IMR-90 (cell line): ENCODE measurements around the gene CTDP1. TPM values are rescaled to one million over a fixed set of nuclear protein-coding genes. Genes with fewer than 3 reads are reported as not detected.

Experiments used
- ATAC-seq: fragments of 200-7000 bp; cut with Tn5 transposase; 2 replicates; pipeline ENCODE4 v1.9.1; 2020; ENCODE audit warnings: low read depth, mild to moderate bottlenecking, moderate library complexity
- BruUV-seq: library from RNA; stranded (reverse); fragments of 400-500 nt; replicated peaks from 2 replicates; lab custom pipeline; 2021; lab: Mats Ljungman, UMichigan
- CTCF ChIA-PET: fragments of 300-600 bp; formaldehyde crosslinking; extraction: SDS; loops from one replicate; lab custom pipeline; 2021; ENCODE audit warnings: antibody characterized with exemption; lab: Yijun Ruan, JAX
- POLR2A ChIA-PET: fragments of 300-600 bp; sonication (Branson Sonifier 250); formaldehyde crosslinking; loops from one replicate; lab custom pipeline; 2022; ENCODE audit warnings: antibody characterized with exemption; ENCODE audit not compliant: unreplicated experiment; lab: Charles Lee
- DNase-seq: peaks from one replicate; pipeline ENCODE4 v3.0.0; 2013
- H2AFZ ChIP-seq: replicated peaks from 2 replicates; pipeline ENCODE3; 2013; ENCODE audit warnings: low read length, mild to moderate bottlenecking; ENCODE audit not compliant: poor library complexity
- H2AK5ac ChIP-seq: 2 replicates; pipeline ENCODE4 v1.6.1; 2013; ENCODE audit warnings: low read depth, low read length, inconsistent platforms
- H2AK9ac ChIP-seq: replicated peaks from 2 replicates; pipeline ENCODE3; 2013; ENCODE audit warnings: mild to moderate bottlenecking, low read depth, low read length, moderate library complexity; ENCODE audit not compliant: poor library complexity
- H2BK120ac ChIP-seq: 2 replicates; pipeline ENCODE4 v1.6.1; 2013; ENCODE audit warnings: low read depth, low read length, inconsistent platforms
- H2BK15ac ChIP-seq: 3 replicates; pipeline ENCODE4 v1.6.1; 2013; ENCODE audit warnings: low read depth, low read length, inconsistent platforms
- H2BK20ac ChIP-seq: 2 replicates; pipeline ENCODE4 v1.6.1; 2013; ENCODE audit warnings: low read depth, mild to moderate bottlenecking, inconsistent platforms, low read length, moderate library complexity
- H2BK5ac ChIP-seq: 2 replicates; pipeline ENCODE4 v1.6.1; 2013; ENCODE audit warnings: mild to moderate bottlenecking, low read depth, low read length, inconsistent platforms; ENCODE audit not compliant: poor library complexity, severe bottlenecking
- H3K14ac ChIP-seq: replicated peaks from 2 replicates; pipeline ENCODE4 v1.6.1; 2013; ENCODE audit warnings: low read depth, low read length, inconsistent platforms
- H3K18ac ChIP-seq: 2 replicates; pipeline ENCODE4 v1.6.1; 2013; ENCODE audit warnings: low read depth, low read length, control low read depth
- H3K23ac ChIP-seq: 2 replicates; pipeline ENCODE4 v1.6.1; 2013; ENCODE audit warnings: low read depth, low read length, inconsistent platforms
- H3K27ac ChIP-seq: 2 replicates; pipeline ENCODE4 v1.5.1; 2013; ENCODE audit warnings: mild to moderate bottlenecking, control low read depth, low read length; ENCODE audit not compliant: insufficient read depth
- H3K27me3 ChIP-seq: 2 replicates; pipeline ENCODE4 v1.6.1; 2013; ENCODE audit warnings: low read length; ENCODE audit not compliant: control insufficient read depth, insufficient read depth
- H3K36me3 ChIP-seq: 2 replicates; pipeline ENCODE4 v1.6.1; 2013; ENCODE audit warnings: low read length, mixed read lengths; ENCODE audit not compliant: control insufficient read depth, insufficient read depth
- H3K4ac ChIP-seq: 2 replicates; pipeline ENCODE4 v1.6.1; 2013; ENCODE audit warnings: low read depth, low read length, inconsistent platforms
- H3K4me1 ChIP-seq: 2 replicates; pipeline ENCODE4 v1.6.1; 2013; ENCODE audit warnings: low read length, mixed read lengths; ENCODE audit not compliant: control insufficient read depth, insufficient read depth
- H3K4me2 ChIP-seq: 2 replicates; pipeline ENCODE4 v1.6.1; 2013; ENCODE audit warnings: low read depth, mild to moderate bottlenecking, control low read depth, low read length, moderate library complexity
- H3K4me3 ChIP-seq: 2 replicates; pipeline ENCODE4 v1.5.1; 2013; ENCODE audit warnings: low read depth, mild to moderate bottlenecking, control low read depth, low read length, moderate library complexity; ENCODE audit not compliant: insufficient read depth
- H3K56ac ChIP-seq: 2 replicates; pipeline ENCODE4 v1.6.1; 2013; ENCODE audit warnings: low read length, inconsistent platforms; ENCODE audit not compliant: insufficient read depth; ENCODE audit errors: extremely low read depth
- H3K79me1 ChIP-seq, 2 experiments: 2 replicates each; pipeline ENCODE4 v1.6.1; 2013; ENCODE audit warnings: low read length in 2 of 2, inconsistent platforms in 1 of 2, low read depth in 1 of 2
- H3K9ac ChIP-seq: 2 replicates; pipeline ENCODE4 v1.6.1; 2013; ENCODE audit warnings: low read depth, low read length, control low read depth
- H3K9me1 ChIP-seq: 2 replicates; pipeline ENCODE4 v1.6.1; 2013; ENCODE audit warnings: low read length, inconsistent platforms; ENCODE audit not compliant: insufficient read depth
- H3K9me3 ChIP-seq: 2 replicates; pipeline ENCODE4 v1.6.1; 2013; ENCODE audit warnings: low read length; ENCODE audit not compliant: control insufficient read depth, insufficient read depth
- H4K20me1 ChIP-seq: 2 replicates; pipeline ENCODE4 v1.6.1; 2013; ENCODE audit warnings: low read length, inconsistent platforms; ENCODE audit not compliant: insufficient read depth
- H4K5ac ChIP-seq: 2 replicates; pipeline ENCODE4 v1.6.1; 2013; ENCODE audit warnings: mild to moderate bottlenecking, low read depth, low read length, control low read depth
- H4K8ac ChIP-seq, 2 experiments: 2 replicates each; pipeline ENCODE4 v1.6.1; 2013; ENCODE audit warnings: low read depth in 2 of 2, low read length in 2 of 2, control low read depth in 1 of 2, inconsistent platforms in 1 of 2
- H4K91ac ChIP-seq: 2 replicates; pipeline ENCODE4 v1.6.1; 2013; ENCODE audit warnings: low read depth, low read length, inconsistent platforms; ENCODE audit not compliant: insufficient read depth
- FOS ChIP-seq: fragments of 150-350 bp; IDR thresholded peaks from 2 replicates; pipeline ENCODE4 v1.6.1; 2016; ENCODE audit warnings: low read depth, low read length
- MAFK ChIP-seq: IDR thresholded peaks from 2 replicates; pipeline ENCODE4 v1.6.1; 2012; ENCODE audit warnings: low read depth, low read length, improper control_type of control experiment
- MAZ ChIP-seq: IDR thresholded peaks from 2 replicates; pipeline ENCODE4 v1.6.1; 2012; ENCODE audit warnings: low read depth, mild to moderate bottlenecking, low read length, improper control_type of control experiment, moderate library complexity, borderline replicate concordance
- MXI1 ChIP-seq: IDR thresholded peaks from 2 replicates; pipeline ENCODE4 v1.6.1; 2012; ENCODE audit warnings: low read depth, mild to moderate bottlenecking, low read length, moderate library complexity, borderline replicate concordance
- NFE2L2 ChIP-seq: fragments of 150-350 bp; IDR thresholded peaks from 2 replicates; pipeline ENCODE4 v1.6.1; 2016; ENCODE audit warnings: low read depth, mild to moderate bottlenecking, low read length
- RAD21 ChIP-seq: IDR thresholded peaks from 2 replicates; pipeline ENCODE4 v1.6.1; 2012; ENCODE audit warnings: low read length, improper control_type of control experiment
- RFX5 ChIP-seq: IDR thresholded peaks from 2 replicates; pipeline ENCODE4 v1.8.0; 2012; ENCODE audit warnings: low read depth, mild to moderate bottlenecking, low read length, moderate library complexity
- WGBS, 2 experiments: methylation state at CpG; one replicate each; pipeline versions ENCODE4 v1.1.5 to v1.1.7; 2013; ENCODE audit warnings: missing lambda C conversion rate in 2 of 2; ENCODE audit not compliant: insufficient read length in 1 of 2; ENCODE audit errors: extremely low coverage in 2 of 2; 5-methylcytosine and 5-hydroxymethylcytosine counted together
- dilution Hi-C: fragments of 300-500 bp; cut with HindIII; formaldehyde crosslinking; loops from one replicate; pipeline ENCODE4 v1.14.3; 2018; ENCODE audit warnings: low sequenced_read_pairs; ENCODE audit not compliant: unreplicated experiment
- in situ Hi-C: fragments of 300-500 bp; cut with MboI; formaldehyde crosslinking; loops from 3 replicates; pipeline ENCODE4 v1.14.3; 2019; ENCODE audit warnings: low sequenced_read_pairs, inconsistent platforms, mixed read lengths
- intact Hi-C: fragments of 100-400 bp; cut with micrococcal nuclease; formaldehyde crosslinking; loops from 2 replicates; pipeline ENCODE4 v1.10.0; 2022
- polyA plus RNA-seq, 3 experiments: library from polyadenylated mRNA; depleted of rRNA; stranded (reverse); fragments of >200 nt; gene quantifications; 2 replicates each; pipeline ENCODE4 v1.2.3, GENCODE V29; 2012; ENCODE audit warnings: low replicate concordance in 1 of 3
- total RNA-seq: library from RNA; depleted of rRNA; stranded (reverse); fragments of >200 nt; gene quantifications from 2 replicates; pipeline ENCODE4 v1.2.3, GENCODE V29; 2012
- TF ChIP-seq, protein P1 (sequence below): conservative IDR thresholded peaks from 2 replicates; pipeline ENCODE4 v1.5.1; 2012; ENCODE audit warnings: mild to moderate bottlenecking, low read depth, low read length, improper control_type of control experiment
- TF ChIP-seq, protein P2 (sequence below): fragments of 150-350 bp; IDR thresholded peaks from 2 replicates; pipeline ENCODE4 v1.6.1; 2017; ENCODE audit warnings: mild to moderate bottlenecking, antibody characterized with exemption, low read length, low read depth

CTDP1 gene
- total and polyA plus RNA-seq, 2 of the 4 experiments (the other 2 are of a cell fraction), result 13.4 to 17.6 TPM

DNA sequence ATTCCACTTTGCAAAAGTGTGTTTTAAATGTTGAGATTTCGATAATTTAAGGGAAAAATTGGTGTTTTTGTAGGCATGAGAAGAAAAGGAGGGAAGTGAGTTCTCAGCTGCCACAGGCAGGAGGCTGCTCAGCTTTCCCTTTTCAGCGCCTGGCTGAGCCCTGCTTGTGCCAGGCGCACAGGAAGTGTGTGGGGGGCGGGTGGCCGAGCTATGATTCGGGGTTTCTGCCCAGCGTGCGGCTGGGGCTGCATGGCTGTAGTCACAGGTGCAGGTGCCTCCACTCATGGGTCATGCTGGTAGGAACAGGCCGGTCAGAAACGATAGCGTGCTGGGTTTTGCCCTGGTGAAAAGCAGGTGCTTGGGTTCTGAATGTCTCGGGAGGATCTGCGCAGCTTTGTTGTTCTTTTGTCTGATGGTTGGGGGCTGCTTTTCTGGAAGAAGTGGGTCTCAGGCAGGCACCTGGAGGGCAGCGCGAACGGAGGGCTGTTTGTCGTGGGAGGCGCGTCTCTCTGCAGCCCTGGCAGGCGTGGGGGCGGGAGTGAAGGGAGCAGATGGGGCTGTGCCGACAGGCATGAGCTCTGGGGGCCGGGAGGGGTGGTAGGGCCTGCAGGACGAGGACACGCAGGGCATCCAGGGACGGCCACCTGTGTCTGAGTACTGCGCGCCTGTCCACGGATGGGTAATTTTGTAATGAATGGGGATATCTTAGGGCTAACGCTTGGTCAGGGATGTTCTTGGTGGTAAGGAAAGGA, 120.2 kb downstream of the CTDP1 start:
- 86 to 100% methylated on average over 1 to 12 of the region's 30 CpGs for WGBS, 2 experiments
- H3K27ac ChIP-seq, result no peak overlapping the region
- no peak overlapping the region for H3K9ac ChIP-seq
- no peak overlapping the region for H4K8ac ChIP-seq
- no peak overlapping the region for H2BK15ac ChIP-seq
- H3K4me2 ChIP-seq, result no peak overlapping the region
- H4K5ac ChIP-seq, result no peak overlapping the region
- POLR2A ChIA-PET, result no interaction called here
- H2AFZ ChIP-seq, result no peak overlapping the region
- peaks cover 30% of the 10 kb centered on the region for H3K27me3 ChIP-seq
- H2AK5ac ChIP-seq, result no peak overlapping the region
- H4K20me1 ChIP-seq, result peaks cover 4% of the 10 kb centered on the region; the same call in 1 of the 2 replicates
- no peak overlapping the region for H3K14ac ChIP-seq
- peak overlapping the region; percentile 81 for H2AK9ac ChIP-seq
- no peak overlapping the region for H3K4me3 ChIP-seq
- H2BK120ac ChIP-seq, result no peak overlapping the region
- H3K36me3 ChIP-seq, result no peaks in the 10 kb centered on the region
- H3K4ac ChIP-seq, result no peak overlapping the region
- intact Hi-C loops (loop anchor here (2.0 to 5.0 kb wide), 3 partner anchors 153 to 233 kb away; partner anchors contain the start of gene SLC66A2), dilution Hi-C loops (no loop called here), in situ Hi-C loops (no loop called here)
- ATAC-seq, result no peak
- CTCF ChIA-PET, result no interaction called here
- TF ChIP-seq MXI1 (no peak), MAFK (no peak), NFE2L2 (no peak), FOS (no peak), RFX5 (no peak), MAZ (no peak), RAD21 (no peak)
- TF ChIP-seq, protein P1, sequence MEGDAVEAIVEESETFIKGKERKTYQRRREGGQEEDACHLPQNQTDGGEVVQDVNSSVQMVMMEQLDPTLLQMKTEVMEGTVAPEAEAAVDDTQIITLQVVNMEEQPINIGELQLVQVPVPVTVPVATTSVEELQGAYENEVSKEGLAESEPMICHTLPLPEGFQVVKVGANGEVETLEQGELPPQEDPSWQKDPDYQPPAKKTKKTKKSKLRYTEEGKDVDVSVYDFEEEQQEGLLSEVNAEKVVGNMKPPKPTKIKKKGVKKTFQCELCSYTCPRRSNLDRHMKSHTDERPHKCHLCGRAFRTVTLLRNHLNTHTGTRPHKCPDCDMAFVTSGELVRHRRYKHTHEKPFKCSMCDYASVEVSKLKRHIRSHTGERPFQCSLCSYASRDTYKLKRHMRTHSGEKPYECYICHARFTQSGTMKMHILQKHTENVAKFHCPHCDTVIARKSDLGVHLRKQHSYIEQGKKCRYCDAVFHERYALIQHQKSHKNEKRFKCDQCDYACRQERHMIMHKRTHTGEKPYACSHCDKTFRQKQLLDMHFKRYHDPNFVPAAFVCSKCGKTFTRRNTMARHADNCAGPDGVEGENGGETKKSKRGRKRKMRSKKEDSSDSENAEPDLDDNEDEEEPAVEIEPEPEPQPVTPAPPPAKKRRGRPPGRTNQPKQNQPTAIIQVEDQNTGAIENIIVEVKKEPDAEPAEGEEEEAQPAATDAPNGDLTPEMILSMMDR, result no peak
- TF ChIP-seq, protein P2, sequence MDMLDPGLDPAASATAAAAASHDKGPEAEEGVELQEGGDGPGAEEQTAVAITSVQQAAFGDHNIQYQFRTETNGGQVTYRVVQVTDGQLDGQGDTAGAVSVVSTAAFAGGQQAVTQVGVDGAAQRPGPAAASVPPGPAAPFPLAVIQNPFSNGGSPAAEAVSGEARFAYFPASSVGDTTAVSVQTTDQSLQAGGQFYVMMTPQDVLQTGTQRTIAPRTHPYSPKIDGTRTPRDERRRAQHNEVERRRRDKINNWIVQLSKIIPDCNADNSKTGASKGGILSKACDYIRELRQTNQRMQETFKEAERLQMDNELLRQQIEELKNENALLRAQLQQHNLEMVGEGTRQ, result no peak
- no peak overlapping the region for H3K18ac ChIP-seq
- H3K9me1 ChIP-seq, result peaks cover 4% of the 10 kb centered on the region
- H4K91ac ChIP-seq, result no peak overlapping the region
- no peak for DNase-seq
- H3K4me1 ChIP-seq, result peaks cover 3% of the 10 kb centered on the region; the same call in 1 of the 2 replicates
- no TSS peak for BruUV-seq
- no peak overlapping the region for H2BK5ac ChIP-seq
- no peak overlapping the region for H2BK20ac ChIP-seq
- H3K56ac ChIP-seq, result no peak overlapping the region
- H3K79me1 ChIP-seq, result no peaks in the 10 kb centered on the region
- no peaks in the 10 kb centered on the region for H3K9me3 ChIP-seq
- no peak overlapping the region for H3K23ac ChIP-seq
